HG03575 (cell line): ENCODE results near the gene BAAT.
"Not testable (repeated sequence)": the region's sequence is repeated elsewhere in the genome, so short reads cannot be mapped to it uniquely, and the experiment has no call there.

Experiments
- ATAC-seq: cut with Tn5 transposase; IDR thresholded peaks from one replicate; pipeline ENCODE4 v1.9.1; 2021; ENCODE audit not compliant: unreplicated experiment, insufficient number of reproducible peaks, low FRiP score; ENCODE audit errors: extremely low read depth

The BAAT gene

GRCh38 chr9:101384873-101385536, at the start of gene BAAT:
Gene BAAT, minus strand, starts transcription at chr9:101385006. Its CDS starts 13,602 bp downstream, at chr9:101371404.
- not testable (repeated sequence) for ATAC-seq

DNA sequence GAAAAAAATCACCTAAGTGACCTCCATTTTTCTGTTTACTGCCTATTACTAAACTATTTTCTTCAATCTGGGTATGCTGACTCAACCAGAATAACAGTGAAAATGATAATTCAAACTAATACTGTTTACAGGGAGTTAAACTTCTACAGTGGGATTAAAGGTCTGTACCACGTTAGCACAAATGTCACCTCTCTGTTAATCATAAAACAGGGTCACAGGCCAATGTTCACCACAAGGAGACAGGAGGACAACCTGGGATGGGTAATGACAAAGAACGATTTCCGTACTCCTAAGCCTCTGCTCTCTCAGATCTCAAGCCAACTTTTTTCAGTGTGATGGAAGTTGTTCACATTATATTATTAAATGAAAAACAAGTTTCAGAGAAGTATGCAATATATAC, 48.4 kb upstream of the BAAT start:
- ATAC-seq: no peak

DNA sequence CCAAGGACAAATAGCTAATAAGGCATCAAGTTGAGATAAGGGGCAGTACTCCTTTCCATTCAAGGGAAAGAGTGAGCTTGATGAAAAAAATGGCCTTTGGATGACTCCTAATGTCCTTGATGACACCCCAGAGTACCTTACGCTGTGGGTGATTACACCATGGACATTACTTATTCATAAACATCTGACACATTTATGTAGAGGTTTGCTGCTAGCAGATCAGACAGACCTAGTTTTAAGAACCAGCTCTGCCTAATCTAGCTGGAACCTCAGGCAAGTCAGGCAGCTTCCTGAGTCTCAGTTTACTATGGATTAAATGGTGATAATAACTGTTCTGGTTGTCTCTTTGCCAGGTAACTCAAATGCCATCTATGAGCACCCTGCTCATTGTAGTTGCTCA, 47.9 kb upstream of the BAAT start:
- no peak for ATAC-seq

DNA sequence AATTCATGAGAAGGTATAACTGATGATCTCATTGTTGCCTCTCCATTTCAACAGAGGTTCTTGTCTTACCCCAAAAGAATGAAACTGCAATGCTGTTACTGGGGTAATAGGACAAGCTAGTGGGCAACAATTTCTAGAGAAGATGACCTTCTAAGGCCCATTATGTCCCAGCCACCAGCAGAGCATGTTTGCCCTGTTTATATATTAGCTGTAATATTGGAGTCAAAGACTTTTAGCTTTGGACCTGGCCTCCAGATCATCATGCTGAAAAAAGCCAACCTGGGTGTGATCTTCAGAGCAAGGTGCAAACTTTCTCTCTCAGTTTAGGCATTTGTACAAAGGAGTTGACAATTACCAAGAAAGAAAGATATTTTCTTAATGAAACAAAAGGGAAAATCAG, 47.4 kb upstream of the BAAT start:
- no peak for ATAC-seq

GRCh38 chr9:101429736-101430135, 44.9 kb upstream of the BAAT start:
- no peak for ATAC-seq

- ATAC-seq: no peak
Observed at GRCh38 chr9:101428909-101429308, 44.1 kb upstream of the BAAT start.

GRCh38 chr9:101427957-101428655, 43.3 kb upstream of the BAAT start:
- no peak for ATAC-seq

GRCh38 chr9:101427358-101427757, 42.6 kb upstream of the BAAT start:
- ATAC-seq: no peak

DNA sequence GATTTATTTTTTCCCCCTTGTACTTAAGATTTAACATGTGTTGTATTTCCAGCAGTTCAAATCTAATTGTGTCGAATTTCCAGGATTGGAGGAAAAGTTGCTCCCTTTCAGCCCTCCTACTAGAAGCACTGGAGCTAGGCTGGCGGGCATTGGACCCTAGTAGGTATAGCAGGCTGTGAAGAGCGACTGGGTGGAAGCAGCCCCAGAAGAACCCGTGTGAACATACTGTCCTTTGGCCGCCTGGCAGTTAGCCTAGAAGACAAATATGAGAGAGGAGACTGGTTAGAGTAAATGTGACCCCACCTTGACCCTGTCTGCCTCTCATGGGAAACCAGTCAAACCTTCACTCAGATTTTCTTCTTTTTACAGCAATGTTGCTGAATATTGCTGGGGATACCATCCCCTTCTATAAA, 36.9 kb upstream of the BAAT start:
- no peak for ATAC-seq

GRCh38 chr9:101419863-101420262, 35.1 kb upstream of the BAAT start:
- no peak for ATAC-seq

DNA sequence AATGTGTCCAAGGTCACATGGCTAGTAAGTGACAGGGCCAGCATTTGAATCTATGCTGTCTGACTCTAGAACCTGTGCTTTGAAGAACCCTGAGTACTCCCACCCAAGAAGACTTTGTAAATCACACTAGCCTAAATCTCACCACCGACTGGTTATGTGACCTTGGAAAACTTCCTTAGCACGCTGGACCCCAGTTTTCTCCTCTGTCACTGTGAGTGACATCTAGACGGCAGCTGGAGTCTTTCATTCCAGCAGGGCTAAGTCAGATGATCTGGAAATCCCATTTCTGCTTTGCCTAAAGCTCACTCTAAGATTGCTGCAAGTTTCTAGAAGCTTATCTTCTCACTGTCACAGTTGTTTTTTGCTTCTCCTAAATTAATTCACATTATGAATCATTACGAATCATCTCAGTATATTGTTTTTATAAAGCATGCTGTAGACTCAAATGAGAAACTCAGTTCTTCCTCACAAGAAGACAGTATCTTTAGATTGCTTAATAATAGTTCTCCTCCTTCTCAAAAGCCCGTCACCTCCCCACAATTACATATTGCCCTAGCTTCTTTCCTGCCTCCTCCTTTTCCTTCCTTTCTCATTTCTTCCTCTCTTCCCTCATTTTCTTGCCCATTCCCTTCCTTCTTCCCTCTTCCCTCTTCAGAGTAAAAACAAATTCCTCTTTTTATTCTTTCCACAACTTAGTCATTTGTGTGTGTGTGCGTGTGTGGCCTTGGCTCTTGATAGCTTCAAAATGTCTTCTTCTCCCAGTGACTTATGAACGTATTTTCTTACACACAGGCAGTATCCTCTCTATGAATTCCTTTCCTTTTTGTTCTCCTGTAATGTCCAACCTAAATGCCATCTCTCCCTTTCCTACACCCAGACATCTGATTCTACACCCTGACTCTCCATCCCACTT, 34.0 kb upstream of the BAAT start:
- ATAC-seq: no peak

DNA sequence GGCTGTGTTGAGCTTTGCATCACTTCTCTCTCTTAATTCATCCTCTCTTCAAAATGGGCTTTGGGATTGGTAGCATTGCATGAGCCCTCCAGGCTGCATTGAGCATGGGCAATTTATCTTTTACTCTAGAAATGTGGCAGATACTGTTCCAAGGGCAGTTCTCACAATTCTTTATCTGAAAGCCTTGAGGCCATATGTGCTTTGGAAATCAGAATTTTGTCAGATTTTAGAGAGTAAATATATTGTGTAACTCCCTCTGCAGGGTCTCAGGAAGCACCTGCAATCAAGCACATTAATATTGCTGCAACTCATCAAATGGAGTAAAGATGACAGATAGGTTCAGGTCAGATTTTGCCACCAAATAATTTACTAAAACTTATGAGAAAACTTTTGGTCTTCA, 33.2 kb upstream of the BAAT start:
- ATAC-seq: no peak

DNA sequence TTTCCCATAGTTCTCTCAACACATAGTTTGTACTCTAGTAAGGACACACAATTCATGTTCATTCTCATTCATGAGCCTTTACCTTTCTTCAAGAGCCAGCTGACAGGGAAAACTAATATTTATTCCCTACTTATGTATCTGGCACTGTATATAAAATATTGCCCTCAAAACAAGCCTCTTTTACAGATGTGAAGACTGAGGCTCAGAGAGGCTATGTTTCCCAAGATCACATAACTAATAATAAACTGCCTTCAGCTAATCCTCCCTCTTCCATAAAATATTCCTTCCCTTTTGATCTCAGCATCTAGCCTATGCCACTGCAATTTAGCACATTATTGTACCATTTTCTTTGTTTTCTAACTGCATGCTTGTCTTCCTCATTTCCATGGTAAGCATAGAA, 32.6 kb upstream of the BAAT start:
- no peak for ATAC-seq

DNA sequence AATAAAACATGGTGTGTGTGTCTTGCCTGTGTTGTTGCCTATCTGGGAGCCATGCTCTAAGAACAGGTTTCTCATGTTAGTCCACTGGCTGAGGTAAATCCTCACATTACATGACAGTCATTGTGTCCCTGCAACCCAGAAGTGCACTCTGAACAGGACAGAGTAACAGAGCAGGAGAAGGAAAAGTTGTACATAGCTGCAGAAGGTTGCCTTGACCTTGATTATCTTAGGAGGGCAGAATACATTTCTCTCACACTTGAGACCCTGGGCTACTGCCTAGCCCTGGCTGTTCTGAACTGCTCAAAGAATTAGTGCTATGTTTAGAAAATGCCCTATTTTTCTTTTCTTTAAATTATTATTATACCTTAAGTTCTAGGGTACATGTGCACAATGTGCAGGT, 30.8 kb upstream of the BAAT start:
- no peak for ATAC-seq

DNA sequence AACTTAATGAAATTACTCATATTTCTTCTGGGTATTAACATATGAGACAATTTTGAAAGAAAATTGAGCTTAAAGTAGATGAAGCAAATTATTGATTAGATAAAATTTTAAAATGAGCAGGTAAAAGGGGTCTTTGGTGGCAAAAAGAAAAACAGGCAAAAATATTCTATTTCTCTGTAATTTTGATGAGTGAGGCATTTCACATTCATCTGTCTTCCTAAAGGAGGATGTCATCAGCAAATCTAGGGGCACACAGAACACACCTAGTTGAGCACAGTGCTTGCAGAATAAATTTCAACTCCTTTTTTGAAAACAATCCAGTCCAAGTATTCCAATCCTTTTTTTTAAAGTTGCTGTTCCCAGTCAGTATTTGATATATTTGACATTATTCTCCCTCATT, 30.0 kb upstream of the BAAT start:
- no peak for ATAC-seq

DNA sequence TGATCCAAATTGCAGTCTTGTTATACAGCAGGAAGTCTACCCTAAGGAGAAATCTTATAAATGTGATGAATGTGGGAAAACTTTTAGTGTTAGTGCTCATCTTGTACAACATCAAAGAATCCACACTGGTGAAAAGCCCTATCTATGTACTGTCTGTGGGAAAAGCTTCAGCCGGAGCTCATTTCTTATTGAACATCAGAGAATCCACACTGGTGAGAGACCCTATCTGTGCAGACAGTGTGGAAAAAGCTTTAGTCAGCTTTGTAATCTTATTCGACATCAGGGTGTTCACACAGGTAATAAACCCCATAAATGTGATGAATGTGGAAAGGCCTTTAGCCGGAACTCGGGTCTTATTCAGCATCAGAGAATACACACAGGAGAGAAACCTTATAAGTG, 24.3 kb upstream of the BAAT start:
- ATAC-seq: no peak

- ATAC-seq: no peak
Observed at GRCh38 chr9:101408374-101409078, 23.7 kb upstream of the BAAT start.

DNA sequence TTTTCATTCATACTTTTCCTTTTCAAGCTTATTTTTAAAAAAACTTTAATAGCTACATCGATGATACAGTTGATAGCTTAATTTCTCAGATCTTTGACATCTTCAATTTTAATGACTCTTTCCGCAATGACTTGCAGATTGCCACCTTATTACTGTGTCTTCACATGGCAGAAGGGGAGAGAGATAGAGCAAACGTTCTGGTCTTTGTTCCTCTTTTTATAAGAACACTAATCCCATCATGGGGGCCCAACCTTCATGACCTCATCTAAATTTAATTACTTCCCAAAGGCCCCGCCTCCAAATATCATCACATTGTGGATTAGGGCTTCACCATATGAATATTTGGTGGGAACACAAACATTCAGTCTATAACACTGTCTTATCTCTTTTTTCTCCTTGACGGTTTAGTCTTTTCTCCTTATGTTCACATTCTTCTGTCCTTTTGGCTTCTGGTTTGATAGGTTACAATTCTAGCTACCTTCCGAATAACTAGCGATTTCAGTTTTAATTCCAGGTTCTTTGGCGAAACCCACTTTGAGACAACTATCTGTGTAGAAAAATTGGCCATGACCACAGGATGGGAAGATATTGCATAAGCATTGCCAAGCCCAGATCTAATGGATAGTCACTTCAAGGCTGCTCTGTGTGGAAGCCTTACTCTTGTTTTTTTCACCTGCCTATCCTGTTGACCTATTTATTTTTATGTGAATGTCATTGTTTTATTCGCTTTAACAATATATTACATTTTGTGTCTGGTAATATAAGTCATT, 18.9 kb upstream of the BAAT start:
- no peak for ATAC-seq

DNA sequence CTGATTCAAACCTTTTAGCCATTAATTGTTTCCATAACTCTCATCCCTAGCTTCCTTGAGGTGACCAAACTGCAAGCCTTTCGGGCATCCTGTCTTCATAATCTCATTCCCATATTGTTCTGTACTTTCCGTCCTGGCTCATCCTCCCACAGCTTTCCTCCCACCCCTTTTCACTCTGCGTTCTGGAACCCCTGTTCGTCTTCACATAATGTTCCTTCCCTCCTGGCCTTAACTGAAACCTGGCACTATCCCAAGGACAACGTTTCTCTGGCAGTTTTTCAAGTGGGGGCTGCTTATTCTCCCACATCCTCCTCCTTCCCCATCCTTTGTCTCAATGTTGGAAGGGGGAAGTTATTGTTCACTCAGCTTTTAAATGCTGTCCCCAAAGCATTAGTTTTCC, 15.3 kb upstream of the BAAT start:
- no peak for ATAC-seq
